ENCODE results near the gene PRDX5. TPM values are rescaled to one million over a fixed set of nuclear protein-coding genes. Genes with fewer than 3 reads are reported as not detected.

The PRDX5 gene
- total and polyA plus RNA-seq, 9 of the 15 experiments (the other 6 are each of a cell fraction or from before 2014, with no cell fraction given) = 40.8 to 327 (median 204) TPM

- TF ChIP-seq CBX8 (IDR thresholded peaks at IDR 0.05; ENCODE audit: borderline replicate concordance, extremely low read depth, low read depth, low read length, poor library complexity, severe bottlenecking) (no peak), ZNF282 (CRISPR knock-in tag; IDR thresholded peaks at IDR 0.05) (peak; percentile 70; the same call in 1 of the 2 replicates), POLR2G (IDR thresholded peaks at IDR 0.05; ENCODE audit: low read depth, low read length) (peak; percentile 91), POLR2AphosphoS2 (IDR thresholded peaks at IDR 0.05; ENCODE audit: low read length) (peak; percentile 97), MYNN (IDR thresholded peaks at IDR 0.05) (0 out of 2 replicates have a peak, but pooled peaks have one; percentile 7), MYNN (CRISPR knock-in tag; IDR thresholded peaks at IDR 0.05) (no peak), MCM7 (IDR thresholded peaks at IDR 0.05) (no peak), THRB (CRISPR knock-in tag; conservative IDR thresholded peaks at IDR 0.05) (0 out of 2 replicates have a peak, but pooled peaks have one; percentile 12), IRF1 (CRISPR knock-in tag; IDR thresholded peaks at IDR 0.05; ENCODE audit: borderline replicate concordance) (no peak), UBTF (IDR thresholded peaks at IDR 0.05; ENCODE audit: borderline replicate concordance in 1 of 2, low read depth in 2 of 2, low read length in 2 of 2) (peak in 1 of 2 experiments; percentile 51; a peak in 1 of 4 replicates), GABPB1 (CRISPR knock-in tag; IDR thresholded peaks at IDR 0.05) (peak; percentile 99), TRIM25 (IDR thresholded peaks at IDR 0.05; ENCODE audit: borderline replicate concordance) (no peak), MEF2A (IDR thresholded peaks at IDR 0.05; ENCODE audit: control insufficient read depth, low read depth, low read length) (no peak; the same call in 1 of the 2 replicates), ZBTB26 (CRISPR knock-in tag; IDR thresholded peaks at IDR 0.05) (0 out of 2 replicates have a peak, but pooled peaks have one; percentile 3), HINFP (tag; conservative IDR thresholded peaks at IDR 0.05; ENCODE audit: low read depth) (no peak), MBD2 (IDR thresholded peaks at IDR 0.05; ENCODE audit: borderline replicate concordance, low read depth) (peak; percentile 92), ZNF780A (CRISPR knock-in tag; IDR thresholded peaks at IDR 0.05) (no peak)
These were observed 48.2 kb upstream of the PRDX5 start (continued) for GRCh38 chr11:64269540-64270220.
